HG03432 (cell line): ENCODE data around the gene INTS11.

Source experiments
- ATAC-seq: cut with Tn5 transposase; IDR thresholded peaks from one replicate; pipeline ENCODE4 v1.9.1; 2021; ENCODE audit warnings: mild to moderate bottlenecking, moderate library complexity; ENCODE audit not compliant: unreplicated experiment

INTS11 gene

DNA sequence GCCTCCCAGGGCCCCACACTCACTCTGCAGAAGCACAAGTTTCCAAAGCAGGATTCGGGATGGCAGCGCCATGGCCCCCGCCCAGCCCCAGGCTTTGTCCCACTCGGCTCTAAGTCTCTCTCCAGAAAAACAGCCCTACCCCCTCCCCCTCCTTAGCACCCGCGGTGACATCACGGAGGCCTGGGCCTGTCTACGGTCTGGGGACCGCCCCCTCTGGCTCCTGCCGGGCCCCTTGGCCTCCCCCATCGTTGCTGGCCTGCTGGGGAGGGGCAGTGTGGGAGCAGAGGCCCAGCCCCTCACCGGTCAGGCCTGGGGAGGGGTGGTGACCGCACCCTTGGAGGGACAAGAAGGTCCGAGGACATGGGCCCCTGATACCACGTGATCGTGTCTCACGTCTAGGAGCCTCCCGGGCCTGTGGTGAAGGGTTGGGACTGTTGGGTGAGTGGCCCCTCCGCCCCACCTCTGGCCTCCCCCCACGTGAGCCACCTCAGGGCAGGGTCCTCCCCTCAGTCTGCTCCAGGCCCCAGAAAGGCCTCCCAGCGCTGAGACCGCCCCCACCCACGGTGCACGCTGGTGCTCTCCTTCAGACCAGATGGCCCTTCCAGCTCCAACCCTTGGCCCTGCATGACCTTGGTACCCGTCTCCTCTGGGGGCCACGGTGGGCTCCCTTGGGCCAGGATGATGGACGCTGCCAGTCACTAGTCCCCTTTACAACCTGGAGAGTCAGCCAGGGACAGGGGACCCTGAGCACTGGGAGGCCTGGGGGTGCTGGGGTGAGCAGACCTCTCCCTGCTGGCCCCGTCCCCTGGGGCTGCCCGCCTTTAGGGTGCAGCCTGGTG lies 34.2 kb upstream of the INTS11 start, which contains the start of gene MXRA8:
Gene MXRA8 (minus strand): TSS at position 123 of the 839 bp plus-strand sequence. CDS start 51 bp downstream, at position 72.
- ATAC-seq: no peak

DNA sequence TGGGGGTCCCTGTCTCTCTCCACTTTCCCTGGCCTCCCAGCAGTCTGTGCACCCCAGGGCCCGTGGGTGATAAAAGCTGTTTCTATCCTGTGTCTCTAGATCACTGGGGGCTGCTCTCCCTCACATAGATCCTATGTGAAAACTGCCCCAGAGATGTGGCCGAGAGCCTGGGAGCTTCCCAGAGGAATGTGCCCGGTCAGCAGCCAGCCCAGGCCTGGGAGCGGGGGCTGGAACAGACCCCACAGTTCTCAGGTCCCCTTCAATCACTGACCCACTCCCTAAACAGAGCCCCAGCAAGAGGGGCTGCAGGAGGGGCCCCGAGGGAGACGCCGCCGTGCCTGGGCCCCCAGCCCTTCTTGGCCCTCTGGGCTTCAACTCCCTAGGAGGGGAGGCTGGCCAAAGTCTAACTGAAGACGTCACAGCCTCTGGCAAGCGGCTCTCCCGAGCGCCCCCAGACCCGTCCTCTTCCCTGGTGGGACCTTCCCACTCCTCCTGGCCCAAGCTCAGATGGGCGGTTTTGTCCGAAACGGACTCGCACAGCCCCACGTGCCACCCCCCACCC lies 33.5 kb upstream of the INTS11 start:
- no peak for ATAC-seq

DNA sequence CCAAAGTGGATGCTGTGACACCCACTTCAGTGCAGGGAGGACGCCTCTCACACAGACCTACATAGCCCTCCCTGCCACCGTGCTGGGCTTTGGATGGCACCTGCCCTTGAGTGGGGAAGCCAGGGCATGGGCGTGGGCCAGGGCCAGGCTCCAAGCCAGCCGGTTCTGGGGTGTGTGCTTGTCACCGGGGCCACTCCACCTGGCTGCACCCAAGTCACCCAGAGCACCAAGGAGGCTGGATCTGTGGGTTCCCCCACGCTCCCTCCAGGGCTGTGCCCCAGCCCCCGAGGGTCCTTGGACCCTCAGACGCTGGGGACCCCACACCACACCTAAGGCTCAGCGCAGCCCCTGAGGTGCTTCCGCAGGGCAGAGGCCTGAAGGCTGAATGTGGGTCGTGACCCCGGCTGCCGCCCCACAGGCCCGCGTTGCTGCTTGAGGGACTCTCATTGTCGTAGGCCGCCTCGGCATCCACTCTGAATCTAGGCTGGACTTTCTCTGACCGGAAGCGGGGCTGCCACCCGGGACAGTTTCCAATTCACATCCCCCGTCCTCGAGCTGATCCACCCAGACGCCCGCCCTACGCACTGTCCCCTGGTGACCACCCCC lies 32.4 kb upstream of the INTS11 start:
- ATAC-seq: no peak

DNA sequence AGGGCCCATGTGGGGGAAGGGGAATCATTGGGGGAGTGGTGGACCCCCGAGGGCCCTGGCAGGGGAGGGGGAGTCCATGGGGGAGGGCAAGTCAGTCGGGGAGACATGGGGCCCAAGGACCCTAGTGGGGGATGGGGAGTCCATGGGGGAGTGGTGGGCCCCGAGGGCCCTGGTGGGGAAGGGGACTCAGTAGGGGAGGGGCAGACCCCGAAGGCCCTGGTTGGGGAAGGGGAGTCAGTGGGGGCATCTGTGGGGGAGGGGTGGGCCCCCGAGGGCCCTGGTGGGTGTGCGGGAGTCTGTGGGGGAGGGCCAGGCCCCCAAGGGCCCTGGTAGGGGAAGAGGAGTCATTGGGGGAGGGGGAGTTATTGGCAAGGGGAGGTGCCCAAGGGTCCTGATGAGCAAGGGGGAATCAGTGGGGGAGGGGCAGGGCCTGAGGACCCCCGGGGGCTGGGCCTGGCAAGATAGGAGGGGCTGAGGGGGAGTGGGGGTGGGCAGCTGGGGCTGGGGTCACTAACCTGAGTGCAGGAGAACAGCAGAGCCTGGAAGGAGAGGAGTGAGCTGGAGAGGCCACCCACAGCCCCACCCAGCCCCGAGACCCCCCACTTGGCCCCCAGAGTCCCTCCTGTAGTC lies 31.8 kb upstream of the INTS11 start:
- ATAC-seq: no peak

DNA sequence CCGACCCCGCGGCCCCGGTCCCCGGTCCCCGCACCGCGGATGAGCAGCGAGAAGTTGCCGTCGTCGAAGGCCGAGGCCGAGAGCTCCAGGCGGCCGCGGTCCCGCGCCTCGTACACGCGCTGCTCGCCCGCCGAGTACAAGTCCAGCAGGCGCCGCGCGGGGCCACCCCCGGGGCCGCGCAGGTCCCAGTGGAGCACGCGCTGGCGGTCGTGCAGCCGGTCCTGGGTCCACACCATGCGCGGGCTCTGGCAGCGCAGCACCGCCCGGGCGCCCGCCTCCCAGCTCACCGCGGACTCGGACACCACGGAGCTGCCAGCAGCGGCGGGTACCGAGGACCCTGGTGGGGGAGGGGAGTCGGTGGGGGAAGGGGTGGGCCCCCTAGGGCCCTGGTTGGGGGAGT lies 31.0 kb upstream of the INTS11 start:
- no peak for ATAC-seq

DNA sequence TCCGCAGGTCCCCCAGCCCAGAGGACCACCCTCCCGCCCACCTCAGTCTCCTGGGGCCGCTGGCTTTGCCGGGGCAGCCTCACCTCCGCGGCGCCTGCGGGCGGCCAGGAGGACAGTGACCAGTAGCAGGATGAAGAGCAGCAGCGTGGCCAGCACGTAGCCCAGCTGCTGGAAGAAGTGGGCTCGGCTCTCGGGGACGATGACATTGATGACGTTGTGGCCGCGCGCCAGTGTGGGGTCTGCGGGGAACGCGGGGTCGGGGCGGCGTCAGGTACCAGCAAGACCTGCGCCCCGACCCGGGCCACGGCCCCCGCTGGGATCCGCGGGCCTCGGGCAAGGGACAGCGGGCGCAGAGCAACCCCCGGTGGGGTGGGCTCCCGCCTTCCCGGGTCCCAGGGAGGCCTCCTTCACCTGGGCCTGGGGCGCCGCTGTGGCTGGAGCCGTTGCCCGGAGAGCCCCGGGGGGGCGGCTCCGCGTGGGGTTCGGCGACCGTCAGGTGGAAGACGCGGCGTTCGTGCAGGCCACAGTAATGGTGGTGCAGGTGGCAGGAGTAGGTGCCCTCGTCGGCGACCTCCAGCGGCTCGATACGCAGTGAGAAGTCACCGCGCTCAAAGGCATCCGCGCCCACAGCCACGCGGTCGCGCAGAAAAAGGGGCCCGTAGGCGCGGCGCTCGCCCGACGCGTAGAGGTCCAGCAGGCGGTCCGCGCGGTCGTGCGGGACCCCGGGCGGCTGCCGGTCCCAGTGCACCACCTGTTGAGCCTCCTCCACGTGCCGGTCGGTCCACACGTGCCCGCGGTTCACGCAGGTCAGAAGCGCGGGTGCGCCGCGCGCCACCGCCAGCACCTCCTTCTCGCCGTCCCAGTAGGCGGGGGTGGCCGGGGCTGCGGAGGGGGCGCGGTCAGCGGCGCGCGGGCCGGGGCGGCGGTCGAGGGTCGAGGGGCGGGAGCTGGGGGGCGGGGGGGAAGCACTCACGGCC lies 30.1 kb upstream of the INTS11 start:
- no peak for ATAC-seq

DNA sequence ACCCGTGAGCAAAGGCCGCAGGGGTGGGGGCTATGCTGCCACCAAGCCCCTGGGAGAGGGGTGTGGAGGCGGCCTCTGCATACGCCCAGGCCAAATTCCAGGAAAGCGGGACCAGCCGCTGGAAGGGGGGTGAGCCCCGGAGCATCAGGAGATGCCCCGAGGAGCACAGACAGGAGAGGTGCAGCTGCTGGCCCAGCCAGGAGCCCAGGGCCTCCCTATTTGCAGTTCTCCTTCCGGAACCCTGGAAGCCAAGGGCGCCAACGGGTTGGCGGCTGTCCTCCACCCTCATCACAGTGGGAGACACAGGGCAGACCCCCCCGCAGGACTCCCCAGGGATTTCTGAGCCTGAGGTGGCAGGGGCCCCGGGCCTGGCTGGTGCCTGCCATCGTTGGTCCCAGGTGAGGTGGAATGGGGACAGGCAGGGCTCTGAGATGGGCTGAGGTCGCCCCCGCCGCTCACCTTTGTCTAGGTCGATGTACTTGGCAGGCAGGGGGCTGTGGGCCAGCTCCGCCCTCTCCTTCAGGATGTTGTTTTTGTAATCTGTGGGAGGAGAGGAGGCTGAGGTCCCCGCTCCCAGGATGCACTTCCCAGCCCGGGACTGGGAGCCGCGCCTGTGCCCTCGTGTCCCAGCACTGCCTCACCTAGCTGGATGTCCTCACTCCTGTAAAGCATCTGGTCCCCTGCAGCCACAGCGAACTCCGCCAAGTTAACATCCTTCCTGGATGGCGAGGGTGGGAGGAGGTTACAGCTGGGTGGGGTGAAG lies 29.1 kb upstream of the INTS11 start:
- no peak for ATAC-seq

DNA sequence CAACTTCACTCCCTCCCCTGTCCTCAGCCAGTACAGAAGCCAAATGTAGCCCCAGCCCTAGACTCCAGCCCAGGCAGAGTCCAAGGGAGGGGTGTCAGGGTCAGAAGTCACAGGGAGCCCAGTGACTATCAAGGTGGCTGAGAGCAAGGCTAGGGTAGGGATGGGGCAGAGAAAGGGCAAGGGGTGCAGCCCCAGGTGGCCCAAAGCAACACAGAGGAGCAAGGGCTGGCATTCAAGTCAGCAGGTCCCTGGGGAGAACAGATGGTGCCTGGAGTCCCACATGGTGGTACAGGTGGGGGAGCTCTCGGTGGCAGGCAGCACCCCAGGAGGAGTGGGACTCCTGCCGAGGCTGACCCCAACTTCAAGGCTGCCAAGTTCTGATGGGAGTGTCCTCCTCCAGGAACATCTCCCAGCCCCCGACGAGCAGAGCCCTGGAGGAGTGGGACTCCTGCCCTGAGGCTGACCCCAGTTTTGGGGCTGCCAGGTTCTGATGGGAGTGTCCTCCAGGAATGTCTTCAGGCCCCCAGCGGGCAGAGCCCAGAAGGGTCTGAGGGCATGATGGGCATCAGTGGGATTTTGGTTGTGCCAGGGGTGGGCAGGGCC lies 28.4 kb upstream of the INTS11 start:
- no peak for ATAC-seq

DNA sequence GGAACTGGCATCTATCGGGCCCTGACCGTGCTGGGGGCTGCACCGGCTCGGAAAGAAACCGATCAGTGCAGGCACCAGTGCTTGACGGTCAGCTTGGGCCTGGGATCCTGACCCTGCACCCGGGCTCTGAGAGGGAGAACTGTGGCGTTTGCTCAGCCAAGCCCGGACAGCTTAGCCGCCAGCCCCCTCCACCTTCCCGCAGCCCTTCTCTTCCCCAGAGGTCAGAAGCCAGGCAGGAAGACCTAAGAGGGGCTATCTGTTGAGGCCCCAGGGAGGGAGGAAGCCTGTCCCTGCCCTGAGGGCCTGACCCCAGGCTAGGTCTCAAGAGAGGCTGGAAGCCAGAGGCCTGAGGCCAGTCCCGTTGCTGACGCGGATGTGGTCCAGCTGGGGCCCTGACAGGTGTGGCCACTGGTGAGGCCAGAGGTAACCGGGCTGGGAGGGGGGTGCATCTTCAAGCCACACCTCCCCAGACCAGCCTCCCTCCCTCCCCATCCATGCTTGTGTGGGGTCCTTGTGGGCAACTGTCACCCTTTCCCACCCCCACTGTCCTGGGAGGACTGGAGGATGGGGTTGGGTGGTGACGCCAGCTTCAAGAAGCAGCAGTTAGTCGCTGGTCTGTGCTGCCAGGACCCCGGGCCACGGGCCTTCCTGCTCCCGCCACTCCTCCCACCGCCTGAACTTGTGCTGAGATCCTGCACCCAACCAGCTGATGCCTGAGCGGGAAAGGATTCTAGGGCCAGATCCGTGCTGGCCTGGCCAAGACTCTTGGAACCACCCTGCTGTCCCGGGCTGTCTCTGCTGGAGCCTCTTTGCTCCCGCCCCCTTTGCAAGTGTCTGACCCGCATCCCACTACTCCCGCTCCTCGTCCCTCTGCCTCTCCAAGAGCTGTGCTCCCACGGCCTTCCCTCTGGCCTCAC lies 27.3 kb upstream of the INTS11 start:
- no peak for ATAC-seq

DNA sequence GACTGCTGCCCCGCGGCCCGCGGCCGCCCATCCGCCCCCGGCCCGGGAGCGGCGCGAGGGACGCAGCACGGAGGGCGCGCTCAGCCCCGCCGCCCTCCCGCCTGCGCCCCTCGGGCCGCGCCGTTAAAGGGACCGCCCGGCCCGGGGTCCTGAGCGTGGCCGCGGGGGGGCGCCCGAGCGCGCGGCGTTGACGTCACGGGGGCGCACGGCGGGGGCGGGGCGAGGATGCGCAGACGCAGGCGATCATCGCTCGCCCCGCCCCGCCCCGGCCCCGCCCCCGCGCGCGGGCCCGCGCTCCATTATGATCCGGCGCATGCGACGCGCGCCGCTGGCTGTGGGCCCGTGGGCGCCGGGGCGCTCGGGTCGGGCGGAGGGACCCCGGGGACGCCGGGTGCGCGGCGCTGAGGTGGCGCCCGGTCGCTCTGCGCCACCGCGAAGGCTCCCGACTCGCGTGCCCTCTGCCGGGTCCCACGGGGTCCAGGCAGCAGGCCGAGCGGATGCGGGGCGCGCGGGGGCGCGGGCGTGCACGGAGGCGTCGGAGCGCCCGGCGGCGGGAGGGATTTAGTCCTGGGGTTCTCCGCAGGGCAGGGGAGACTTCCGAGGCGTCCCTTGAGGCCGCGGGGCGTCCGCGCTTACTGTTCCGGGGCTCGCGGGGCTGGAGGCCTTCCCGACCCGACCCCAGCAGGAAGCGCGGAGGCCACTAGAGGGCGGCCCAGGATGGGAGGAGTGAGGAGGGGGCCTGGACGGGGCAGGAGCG lies 25.0 kb upstream of the INTS11 start, which contains the start of gene DVL1:
Gene DVL1 (minus strand): TSS at position 163 of the 757 bp plus-strand sequence. CDS start 353 bp downstream, outside the sequence.
- peak; percentile 69 for ATAC-seq

DNA sequence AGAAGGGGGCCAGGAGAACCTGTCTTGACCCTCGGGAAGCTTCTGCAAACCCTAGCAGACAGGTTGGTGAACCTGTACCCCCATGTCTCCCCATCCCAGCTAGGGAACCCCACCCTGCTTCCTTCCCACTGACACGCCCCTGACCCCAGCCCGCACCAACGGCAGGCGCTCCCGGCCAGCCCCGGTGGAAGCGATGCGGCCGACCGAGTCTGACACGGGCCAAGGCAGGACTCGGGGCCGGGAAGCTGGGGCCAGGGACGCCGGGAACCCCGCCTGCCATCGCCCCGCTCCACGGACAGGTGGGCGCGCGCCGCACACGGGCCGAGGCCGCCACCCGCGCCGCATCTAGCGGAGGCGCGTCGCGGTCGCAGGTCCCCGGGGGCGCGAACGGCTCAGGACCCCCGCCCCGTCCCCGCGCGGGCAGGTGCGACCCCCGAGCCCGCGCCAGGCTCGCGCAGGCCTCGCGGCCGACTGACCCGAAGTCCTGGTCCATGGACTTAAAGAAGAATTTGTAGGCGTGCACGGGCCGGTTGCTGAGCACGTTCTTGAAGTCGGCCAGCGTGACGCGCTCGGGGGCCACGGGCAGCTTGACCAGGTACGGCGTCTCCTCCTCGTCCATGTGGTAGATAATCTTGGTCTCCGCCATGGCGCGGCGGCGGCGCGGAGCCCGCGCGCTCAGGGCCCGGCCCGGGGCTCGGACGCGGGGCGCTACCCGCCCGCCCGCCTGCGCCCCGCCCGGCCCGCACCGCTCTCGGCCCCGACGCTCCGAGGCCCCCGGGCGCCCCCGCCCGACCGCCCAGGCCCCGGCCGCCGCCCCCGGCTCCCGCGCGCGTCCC lies 24.2 kb upstream of the INTS11 start:
- ATAC-seq: peak; percentile 36

DNA sequence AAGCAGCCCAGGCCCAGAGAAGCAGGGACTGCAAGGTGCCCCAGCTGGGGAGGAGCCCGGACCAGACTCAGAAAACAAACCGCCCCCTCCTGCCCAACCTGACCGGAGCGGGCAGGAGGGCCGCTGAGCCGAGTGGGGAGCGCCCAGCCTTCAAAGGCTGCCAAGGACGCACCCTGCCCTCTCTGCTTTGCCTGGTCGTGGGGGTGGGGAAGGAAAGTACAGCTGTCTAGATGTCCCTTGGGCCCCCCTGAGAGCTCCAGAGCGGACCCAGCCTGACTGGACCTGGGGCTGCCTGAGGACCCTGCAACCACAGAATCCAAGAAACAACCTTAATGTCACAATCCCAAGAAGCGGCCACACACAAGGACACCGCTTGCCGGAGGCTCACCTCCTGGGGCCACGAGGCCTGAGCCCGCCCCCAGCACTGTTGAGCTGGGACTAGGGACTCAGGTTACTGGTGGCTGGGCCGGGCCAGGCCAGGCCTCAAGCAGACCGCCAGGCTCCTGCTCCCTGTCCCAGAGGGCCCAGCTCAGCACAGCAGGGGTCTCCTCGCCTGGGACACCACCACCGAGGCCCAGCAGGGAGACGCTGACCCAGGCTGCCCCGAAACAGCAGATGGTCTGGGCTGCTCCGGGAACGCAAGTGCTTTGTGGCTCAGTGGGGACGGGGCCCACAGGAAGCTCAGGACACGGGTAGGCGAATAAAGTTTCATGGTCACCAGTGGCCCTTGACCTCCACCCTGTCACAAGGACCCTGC lies 23.4 kb upstream of the INTS11 start:
- no peak for ATAC-seq

DNA sequence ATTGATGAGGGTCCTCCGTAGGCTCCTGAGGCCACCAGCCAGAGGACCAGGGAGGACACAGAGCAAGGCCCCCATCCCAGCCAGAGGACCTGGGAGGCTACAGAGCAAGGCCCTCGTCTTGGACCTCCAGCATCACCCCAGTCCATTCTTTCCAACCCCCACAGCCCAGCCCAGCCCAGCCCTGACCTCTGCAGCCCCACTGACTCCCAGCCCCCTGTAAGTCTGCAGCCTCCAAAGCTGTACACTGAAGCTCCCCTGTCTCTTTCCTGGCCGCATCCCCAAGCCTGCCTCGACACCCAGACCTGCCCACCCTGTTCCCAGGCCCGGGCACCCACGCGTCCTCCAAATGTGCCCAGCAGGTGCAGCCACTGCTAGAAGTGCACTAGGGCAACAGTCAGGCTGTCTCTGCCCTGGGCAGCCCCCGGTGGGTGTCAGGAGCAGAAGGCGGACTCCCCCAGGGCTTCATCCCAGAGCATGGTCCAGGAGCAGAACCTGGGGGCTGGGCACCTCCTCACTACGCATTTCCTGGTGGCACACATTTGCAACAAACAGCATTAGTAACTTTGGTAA lies 22.7 kb upstream of the INTS11 start:
- no peak for ATAC-seq

DNA sequence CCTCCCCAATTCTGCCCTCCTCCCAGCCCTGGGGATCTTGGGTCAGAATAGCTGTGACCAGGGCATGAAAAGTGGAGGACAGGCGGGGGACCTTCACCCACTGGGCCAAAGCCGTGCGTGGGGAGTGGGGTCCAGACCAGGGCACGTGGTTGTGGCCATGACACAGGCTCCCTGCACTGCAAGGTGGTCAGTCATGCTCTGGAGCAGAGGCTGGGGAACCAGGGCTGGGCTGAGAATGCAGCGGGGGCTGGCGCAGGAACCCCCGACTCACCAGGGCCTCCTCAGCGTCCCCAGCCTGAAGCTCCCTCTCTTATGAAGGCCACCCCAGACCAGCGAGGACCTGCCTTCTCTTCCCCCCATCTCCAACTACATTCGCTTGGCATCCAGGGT lies 22.0 kb upstream of the INTS11 start:
- ATAC-seq: no peak

DNA sequence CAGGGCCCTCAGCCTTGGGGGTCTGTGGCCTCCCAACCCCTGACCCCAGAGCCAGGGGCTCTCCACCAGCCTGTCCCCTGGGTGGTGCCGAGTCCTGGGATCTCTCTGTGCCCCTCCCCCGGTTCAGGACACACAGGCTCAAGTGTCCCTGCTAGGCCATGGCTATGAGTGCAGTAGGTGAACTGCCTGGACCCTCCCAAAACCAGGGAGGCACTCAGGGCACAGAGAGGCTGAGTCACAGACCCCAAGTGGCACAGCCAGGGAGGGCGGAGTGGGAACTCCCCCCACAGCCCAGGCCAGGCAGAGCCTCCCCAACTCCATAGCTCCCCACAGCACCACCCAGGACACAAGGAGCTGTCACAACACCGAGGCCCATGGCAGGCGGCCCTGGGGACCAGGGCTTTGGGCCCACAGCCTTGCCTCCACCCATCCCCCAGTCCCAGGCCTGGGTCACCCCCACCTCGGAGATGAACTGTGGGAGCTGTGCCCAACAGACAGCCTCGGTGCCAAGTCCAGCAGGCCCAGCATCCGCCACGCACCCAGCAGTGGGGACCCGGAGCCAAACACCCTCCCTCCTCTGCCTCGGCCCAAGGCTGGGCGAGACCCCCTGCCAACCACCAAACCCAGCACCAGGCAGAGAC lies 21.5 kb upstream of the INTS11 start:
- ATAC-seq: no peak
